Mucosa of descending colon (tissue), 3 donors: ENCODE results near the gene EXOC2. TPM values are rescaled to one million over a fixed set of nuclear protein-coding genes. Genes with fewer than 3 reads are reported as not detected.

Experiments
- ATAC-seq: fragments of 200-7000 bp; cut with Tn5 transposase; one replicate; pipeline ENCODE4 v1.9.1; 2020; ENCODE audit warnings: mild to moderate bottlenecking, moderate library complexity
- DNase-seq, 3 donors: peaks; one replicate each; pipeline ENCODE4 v3.0.0-alpha.2; 2020
- H3K36me3 ChIP-seq: fragments of 200-600 bp; one replicate; pipeline ENCODE4 v1.8.0; 2021; ENCODE audit warnings: low read depth, mild to moderate bottlenecking
- H3K4me1 ChIP-seq: fragments of 200-600 bp; one replicate; pipeline ENCODE4 v1.8.0; 2021; ENCODE audit warnings: low read depth, mild to moderate bottlenecking
- H3K4me3 ChIP-seq: fragments of 200-600 bp; one replicate; pipeline ENCODE4 v1.8.0; 2021; ENCODE audit warnings: mild to moderate bottlenecking
- H3K9me3 ChIP-seq: fragments of 200-600 bp; one replicate; pipeline ENCODE4 v1.8.0; 2021; ENCODE audit warnings: mild to moderate bottlenecking
- intact Hi-C, 2 donors: fragments of 100-400 bp; cut with DNase I in 1 of 2; cut with micrococcal nuclease in 1 of 2; formaldehyde crosslinking; loops; one replicate each; pipeline versions ENCODE4 v1.11.0 to v1.11.1; 2022; cut with DNase I, micrococcal nuclease
- total RNA-seq, 3 donors: library from RNA; stranded (reverse); fragmentation: NEBNext Ultra II Directional in 2 of 3; extraction: Animal tissue kit (Norgen Biotek cat#: 25700) in 2 of 3; gene quantifications; one replicate each; pipeline versions ENCODE4 v1.2.1 to v1.2.4, GENCODE V29; 2021 to 2023
- TF ChIP-seq, protein P1 (sequence below): fragments of 200-600 bp; IDR thresholded peaks from one replicate; pipeline ENCODE4 v1.8.0; 2022; ENCODE audit warnings: antibody characterized with exemption, mild to moderate bottlenecking
- donor health status: DM: no; HTN: no; CAD: no; lungs with moderate emphysema.
- donor health status: DM: no; HTN: no; CAD: no.
- donor health status: DM: no; HTN: yes; CAD: no.

The EXOC2 gene
- total RNA-seq, 3 donors from 2014 or later: 13.1 to 20.9 (median 17.3) TPM

DNA sequence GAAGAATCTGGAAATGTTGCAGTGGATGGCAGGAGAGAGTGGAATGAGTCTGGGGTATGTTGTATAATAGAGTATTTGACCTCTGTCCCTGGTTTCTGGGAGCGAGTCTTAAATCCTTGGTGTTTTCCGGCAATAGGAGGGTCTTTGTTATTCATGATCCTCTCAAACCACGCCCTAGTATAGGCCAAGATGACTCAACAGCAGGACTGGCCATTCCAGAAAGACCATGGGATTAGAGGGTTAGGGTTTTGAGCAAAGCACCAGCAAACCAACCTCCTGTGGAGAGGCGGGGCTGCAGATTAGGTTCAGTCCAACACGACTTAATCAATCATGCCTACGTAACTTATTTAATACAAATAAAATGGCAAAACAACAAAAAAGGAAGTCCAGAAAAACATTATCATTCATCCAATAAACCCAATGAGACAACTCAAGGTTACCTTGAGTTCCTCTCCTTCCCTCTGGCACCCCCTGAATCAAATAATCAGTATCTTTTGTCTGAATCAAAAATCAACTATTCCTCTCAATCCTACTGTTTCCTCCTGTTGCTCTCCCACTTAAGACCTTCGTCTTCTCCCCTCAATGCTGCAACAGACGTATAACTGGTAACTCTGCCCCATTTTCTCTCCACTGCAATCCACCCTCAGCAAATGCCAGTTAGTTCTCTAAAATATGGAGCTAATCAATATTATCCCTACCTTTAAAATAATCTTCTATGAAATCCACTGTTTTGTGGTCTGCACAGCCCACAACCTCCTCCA, 51.5 kb downstream of the EXOC2 start:
- DNase-seq (no peak), ATAC-seq (no peak)
- no peak overlapping the region for H3K4me3 ChIP-seq
- no peaks in the 10 kb centered on the region for H3K9me3 ChIP-seq
- TF ChIP-seq, protein P1, sequence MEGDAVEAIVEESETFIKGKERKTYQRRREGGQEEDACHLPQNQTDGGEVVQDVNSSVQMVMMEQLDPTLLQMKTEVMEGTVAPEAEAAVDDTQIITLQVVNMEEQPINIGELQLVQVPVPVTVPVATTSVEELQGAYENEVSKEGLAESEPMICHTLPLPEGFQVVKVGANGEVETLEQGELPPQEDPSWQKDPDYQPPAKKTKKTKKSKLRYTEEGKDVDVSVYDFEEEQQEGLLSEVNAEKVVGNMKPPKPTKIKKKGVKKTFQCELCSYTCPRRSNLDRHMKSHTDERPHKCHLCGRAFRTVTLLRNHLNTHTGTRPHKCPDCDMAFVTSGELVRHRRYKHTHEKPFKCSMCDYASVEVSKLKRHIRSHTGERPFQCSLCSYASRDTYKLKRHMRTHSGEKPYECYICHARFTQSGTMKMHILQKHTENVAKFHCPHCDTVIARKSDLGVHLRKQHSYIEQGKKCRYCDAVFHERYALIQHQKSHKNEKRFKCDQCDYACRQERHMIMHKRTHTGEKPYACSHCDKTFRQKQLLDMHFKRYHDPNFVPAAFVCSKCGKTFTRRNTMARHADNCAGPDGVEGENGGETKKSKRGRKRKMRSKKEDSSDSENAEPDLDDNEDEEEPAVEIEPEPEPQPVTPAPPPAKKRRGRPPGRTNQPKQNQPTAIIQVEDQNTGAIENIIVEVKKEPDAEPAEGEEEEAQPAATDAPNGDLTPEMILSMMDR: no peak
- H3K36me3 ChIP-seq: no peaks in the 10 kb centered on the region
- intact Hi-C loops: no loop called here
- no peaks in the 10 kb centered on the region for H3K4me1 ChIP-seq

DNA sequence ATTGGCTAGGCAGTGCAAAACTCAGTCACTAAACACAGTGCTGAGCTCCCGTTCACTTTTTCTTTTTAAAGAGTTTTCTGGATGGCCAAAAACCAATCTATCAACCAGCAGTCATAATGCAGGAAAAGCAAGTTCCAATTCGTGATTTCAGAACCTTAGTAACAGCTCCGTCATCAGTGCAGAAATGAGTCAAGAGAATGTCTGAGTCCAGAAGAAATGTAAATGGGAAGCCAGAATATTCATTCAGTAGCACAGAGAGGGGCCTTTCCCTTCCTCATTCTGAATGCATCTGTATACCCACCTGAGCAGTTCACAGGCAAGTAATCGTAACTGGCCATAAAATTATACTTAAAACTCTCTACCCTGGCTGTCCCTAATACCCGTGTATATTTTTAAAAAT, 56.5 kb downstream of the EXOC2 start:
- Histone ChIP-seq H3K36me3 (no peaks in the 10 kb centered on the region), H3K4me3 (no peak overlapping the region), H3K9me3 (no peaks in the 10 kb centered on the region), H3K4me1 (no peaks in the 10 kb centered on the region)
- no peak for DNase-seq
- no peak for ATAC-seq
- TF ChIP-seq, protein P1: no peak
- intact Hi-C loops: no loop called here

DNA sequence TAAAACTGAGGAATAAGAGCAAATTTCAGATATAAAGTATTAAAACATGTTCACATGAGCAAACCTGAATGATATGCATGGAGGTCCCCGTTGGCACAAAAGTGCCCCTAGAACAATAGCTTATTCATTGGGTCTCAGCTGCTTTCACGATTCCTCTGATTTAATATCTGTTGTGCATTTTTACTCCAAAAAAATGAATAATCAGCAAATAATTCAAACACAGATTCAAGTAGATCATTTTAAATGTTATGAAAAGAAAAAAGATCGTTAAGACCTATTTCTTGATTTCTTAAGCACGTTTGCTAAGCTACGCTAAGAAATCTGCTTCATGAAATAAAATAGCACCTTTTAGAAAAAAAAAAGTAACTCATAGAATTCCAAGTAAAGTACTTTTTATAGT, 57.7 kb downstream of the EXOC2 start:
- DNase-seq: no peak
- Histone ChIP-seq H3K9me3 (no peaks in the 10 kb centered on the region), H3K4me3 (no peak overlapping the region), H3K36me3 (no peaks in the 10 kb centered on the region), H3K4me1 (no peaks in the 10 kb centered on the region)
- ATAC-seq: no peak
- intact Hi-C loops: no loop called here
- TF ChIP-seq, protein P1: no peak

DNA sequence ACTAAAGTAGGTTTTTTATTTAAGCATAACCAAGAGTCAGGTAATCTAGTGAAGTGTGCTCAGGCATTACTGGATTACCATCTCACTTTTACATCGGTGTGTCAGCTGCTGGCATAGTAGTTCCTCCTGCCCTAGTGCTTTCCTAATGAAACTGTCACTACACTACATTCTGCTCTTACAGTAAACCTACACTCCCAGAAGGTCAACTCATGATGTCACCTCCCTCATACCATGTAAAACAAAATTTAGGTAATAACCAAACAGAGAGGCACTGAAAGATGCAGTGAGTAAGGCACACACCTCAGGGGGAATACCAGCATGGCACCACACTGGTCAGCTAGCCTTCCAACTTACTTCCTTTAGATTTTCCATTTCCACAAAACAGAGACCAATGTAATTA, 59.3 kb downstream of the EXOC2 start:
- TF ChIP-seq, protein P1: no peak
- Histone ChIP-seq H3K36me3 (no peaks in the 10 kb centered on the region), H3K9me3 (no peaks in the 10 kb centered on the region), H3K4me1 (no peaks in the 10 kb centered on the region), H3K4me3 (no peak overlapping the region)
- intact Hi-C loops: no loop called here
- no peak for ATAC-seq
- DNase-seq: no peak

DNA sequence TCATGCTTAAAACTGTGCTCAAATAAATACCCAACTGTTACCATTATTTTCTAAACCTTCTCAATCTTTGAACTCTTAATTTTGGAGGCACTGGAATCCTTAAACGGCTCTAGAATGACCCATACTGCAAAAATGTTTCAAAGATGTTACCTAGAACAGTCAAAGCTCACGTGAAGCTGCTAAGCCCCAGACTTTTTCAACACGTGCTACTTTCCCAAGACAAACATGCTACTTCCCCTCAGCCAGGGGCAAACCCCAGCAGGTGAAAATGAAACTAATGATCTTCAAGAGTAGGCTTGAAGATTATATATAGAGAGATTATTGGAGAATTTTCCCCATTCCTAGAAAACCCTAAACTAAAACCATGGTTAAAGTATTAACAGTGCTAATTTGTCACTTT, 64.2 kb downstream of the EXOC2 start:
- ATAC-seq (no peak), DNase-seq (no peak)
- intact Hi-C loops: no loop called here
- TF ChIP-seq, protein P1: no peak
- no peaks in the 10 kb centered on the region for H3K36me3 ChIP-seq
- H3K9me3 ChIP-seq: no peaks in the 10 kb centered on the region
- peaks cover 2% of the 10 kb centered on the region for H3K4me1 ChIP-seq
- no peak overlapping the region for H3K4me3 ChIP-seq
